ENCODE measurements around the gene BAHD1. TPM values are rescaled to one million over a fixed set of nuclear protein-coding genes. Genes with fewer than 3 reads are reported as not detected.

BAHD1 gene
- total RNA-seq, 1 donor from 2014 or later, result 9.5 TPM

DNA sequence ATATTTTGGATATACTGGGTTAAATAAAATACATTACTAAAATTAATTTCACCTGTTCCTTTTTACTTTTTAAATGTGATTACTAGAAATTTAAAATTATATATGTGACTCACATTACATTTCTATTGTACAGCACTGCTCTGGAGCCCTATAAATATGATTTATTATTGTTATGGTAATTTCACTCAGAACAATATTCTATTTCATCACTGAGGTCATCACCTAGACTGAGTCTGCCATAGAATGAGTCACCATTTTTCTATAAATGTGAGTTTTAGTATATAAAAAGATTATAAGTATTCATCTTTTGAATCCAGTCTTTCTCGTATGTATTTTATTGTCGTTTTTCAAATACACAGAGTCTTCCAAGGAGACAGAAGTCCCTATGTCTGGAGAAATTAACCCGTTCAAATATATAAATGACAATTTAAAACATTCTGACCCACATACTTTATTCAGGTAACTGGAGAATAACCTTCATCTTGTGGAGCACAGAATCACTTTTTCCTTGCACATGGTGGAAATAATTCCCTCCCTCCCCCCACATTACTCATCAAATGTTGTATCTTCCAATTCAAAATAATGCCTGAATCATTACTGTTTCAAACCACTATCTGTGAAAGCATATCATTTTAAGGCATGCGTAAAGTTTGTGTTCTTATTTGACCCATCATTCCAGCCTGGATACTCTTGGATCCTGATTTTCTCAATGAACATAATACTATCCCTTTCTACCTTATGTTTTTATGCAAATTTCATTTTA is 60.0 kb downstream of the BAHD1 start:
- peak; percentile 20 for DNase-seq

DNA sequence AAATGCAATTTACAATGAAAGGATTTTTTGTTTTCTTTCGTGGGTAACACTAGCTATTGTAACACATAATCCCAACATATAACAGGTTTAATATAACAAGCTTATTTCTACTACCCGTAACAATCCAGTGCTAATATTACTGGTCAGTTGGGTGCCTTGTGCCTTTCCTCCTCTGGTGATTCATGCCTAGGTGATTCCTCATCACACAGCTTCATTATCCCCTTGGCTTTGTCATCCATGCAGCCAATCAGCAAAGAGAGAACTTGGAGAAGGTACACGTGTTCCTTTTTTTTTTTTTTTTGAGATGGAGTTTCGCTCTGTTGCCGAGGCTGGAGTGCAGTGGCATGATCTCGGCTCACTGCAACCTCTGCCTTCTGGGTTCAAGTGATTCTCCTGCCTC is 60.7 kb downstream of the BAHD1 start:
- no peak for DNase-seq

DNA sequence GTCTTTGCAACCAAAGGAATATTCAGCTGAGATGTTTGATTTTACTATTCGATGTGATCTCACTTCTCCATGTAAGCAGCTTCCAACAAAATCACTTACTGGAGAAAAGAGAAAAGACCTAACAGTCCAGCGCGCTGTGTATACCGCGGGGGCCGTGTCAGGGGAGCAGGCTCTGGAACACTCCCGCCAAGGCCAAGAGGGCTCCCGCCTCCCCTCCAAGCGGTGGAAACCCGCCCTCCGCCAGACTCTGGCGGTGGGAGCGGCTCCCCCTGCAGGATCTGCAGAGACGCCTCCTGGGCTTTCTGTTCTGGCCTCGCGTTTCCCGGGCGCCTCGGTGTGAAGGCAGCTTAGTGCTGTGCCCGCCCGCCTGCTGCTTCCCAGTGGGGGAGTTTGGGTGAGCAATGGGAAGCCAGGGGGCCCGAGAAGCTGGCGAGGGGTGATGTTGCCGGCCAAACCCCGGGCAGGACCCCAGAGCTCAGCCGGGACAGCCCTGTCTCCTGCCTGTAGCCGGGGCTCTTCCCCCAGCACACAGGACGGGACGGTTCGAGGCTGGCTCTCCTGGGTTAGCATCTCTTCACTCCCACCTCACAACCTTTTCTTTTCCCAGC is 66.3 kb downstream of the BAHD1 start:
- DNase-seq, result peak; percentile 74

DNA sequence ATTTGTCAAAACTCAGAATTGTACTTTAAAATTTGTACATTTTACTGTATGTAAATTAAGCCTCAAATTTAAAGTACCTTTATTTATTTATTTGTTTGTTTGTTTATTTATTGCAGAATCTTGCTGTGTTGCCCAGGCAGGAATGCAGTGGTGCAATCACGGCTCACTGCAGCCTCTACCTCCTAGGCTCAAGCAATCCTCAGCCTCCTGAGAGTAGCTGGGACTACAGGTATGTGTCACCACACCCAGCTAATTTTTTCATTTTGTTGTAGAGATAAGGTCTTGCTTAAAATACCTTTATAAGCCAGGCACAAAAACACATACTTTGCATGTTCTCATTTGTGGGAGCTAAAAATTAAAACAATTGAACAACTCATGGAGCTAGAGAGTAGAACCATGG is 67.5 kb downstream of the BAHD1 start:
- DNase-seq, result no peak

DNA sequence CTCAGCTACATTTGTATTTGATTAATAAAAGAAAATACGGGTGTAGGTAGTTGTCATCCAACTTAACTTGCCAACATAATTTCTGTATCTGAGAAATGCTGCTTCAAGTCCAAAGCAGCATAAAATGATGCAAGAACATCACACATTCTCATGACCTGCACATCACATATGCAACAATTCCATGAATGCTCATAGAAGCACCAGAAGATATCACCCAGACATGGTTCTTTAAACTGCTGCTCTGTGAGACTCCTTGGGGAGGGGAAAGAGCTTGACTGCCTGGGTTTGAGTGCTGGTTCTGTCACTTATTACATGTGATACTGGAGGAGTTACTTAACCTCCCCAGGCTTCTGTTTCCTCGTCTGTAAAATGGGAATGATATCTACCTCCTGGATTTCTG is 69.4 kb downstream of the BAHD1 start:
- DNase-seq, result no peak

DNA sequence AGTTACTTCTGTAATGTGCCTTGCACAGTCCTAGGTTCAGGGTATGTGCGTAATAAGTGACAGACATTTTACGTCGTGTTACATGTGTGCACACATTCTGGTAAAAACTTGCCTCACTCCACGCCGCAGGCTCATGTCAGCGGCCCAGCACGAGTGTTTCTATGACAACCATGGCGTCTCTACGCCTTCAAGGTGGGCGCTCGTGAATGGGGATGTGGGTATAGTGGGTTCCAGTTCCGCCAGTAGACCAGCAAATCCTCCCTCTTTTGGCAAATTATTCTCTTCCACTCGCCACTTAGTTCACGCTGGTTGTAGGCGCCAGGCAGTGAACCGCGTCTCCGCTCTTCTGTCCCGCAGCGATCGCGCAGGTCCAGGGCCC is 70.3 kb downstream of the BAHD1 start:
- no peak for DNase-seq

DNA sequence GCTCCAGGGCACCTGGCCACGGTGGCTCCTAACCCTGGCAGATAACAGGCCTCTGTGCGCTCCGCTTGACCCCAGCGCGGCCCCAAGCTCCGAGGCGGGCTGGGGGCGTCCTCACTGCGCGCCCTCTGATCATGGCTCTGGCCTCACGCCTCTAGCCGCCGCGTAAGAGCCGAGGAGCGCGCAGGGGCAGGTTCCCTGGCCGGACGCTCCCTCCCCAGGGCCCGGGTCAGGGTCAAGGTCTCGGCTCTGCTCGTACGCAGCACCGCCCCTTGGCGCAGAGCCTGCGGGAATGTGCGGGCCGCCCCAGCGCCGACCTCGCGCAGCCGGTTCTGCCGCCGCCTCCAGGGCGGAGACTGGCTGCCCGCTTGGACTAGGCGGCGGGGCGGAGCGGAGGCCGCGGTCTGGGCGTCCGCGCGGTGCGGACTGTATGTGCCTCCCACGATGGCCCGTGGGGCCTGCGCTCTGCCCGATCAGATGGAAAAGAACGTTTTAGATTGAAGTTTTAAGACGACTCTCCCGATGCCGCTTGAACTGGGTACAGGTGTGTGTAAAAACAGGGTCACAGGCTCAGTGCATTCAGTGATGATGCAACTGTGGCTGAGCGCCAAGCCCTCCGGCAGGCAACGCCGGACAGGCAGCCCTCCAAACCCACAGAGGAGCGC is 70.8 kb downstream of the BAHD1 start:
- peak; percentile 56 for DNase-seq

DNA sequence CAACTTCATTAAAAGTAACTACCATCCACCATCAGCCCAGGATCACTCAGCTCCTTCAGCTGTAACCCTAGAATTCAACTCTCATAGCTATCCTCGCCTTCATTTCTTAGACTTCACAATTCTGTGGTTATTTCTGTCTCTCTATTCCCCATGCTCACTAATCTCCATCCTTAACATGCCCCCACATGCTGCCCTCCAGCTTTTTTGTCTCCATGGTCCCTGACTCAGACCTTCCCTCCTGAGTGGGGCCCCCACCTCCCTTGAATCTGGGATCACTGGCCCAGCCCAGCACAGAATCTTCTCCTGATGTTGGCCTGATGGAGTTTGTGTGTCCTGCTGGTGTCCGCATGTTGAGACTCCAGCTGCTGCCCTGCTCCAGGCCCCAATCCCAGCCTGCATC is 71.7 kb downstream of the BAHD1 start:
- no peak for DNase-seq

DNA sequence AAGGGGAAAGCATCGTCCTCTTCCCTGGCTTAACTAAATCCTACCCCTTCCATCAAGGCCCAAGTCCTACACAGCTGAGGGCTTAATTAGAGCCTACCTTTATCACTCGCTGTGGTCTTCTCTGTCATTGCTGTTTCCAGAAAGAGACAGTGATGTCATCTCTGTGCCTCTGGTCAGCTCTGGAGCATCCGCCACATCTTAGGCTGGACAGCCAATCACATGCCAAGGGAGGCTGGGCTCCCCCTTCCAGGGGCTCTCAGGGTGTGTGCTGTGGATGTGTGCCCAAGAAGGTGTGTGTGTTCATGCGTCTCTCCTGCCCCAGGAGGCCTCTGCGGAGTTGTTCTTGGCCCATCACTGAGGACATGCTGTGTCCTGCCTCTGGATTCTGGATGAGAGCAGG is 72.9 kb downstream of the BAHD1 start:
- no peak for DNase-seq

DNA sequence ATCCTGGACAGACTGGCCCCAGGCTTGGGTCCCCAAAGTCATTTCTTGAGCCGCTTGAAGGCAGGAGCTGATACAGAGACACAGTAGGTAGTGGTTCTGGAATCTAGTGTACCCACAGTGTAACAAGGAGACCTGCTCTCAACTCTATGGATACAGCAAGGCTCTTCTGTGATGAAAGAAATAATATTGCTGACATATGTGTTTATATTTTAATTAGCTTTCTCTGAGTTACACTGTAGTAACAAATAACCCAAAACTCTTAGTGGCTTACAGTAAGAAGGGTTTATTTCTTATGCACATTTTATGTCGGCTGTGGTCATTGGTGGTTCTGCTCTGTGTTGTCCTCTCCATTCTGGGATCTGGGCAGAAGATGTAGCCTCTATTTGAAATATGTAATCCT is 75.6 kb downstream of the BAHD1 start:
- no peak for DNase-seq

Other genes starting within 250 kb of the BAHD1 start
- not detected in 2 replicates for gene PAK6, start 201.9 kb upstream of the BAHD1 start, total RNA-seq
- not detected in 2 replicates for gene ANKRD63, start 157.9 kb upstream of the BAHD1 start, total RNA-seq
- gene PLCB2, start 133.0 kb upstream of the BAHD1 start, total RNA-seq, result under 0.01 and 0.05 TPM in 2 replicates
- gene INAFM2, start 117.3 kb upstream of the BAHD1 start, total RNA-seq, result 14.9 and 20.3 TPM in 2 replicates
- 10.0 and 21.9 TPM in 2 replicates for gene CCDC9B, start 100.0 kb upstream of the BAHD1 start, total RNA-seq
- not detected in 2 replicates for gene PHGR1, start 89.9 kb upstream of the BAHD1 start, total RNA-seq
- gene DISP2, start 82.7 kb upstream of the BAHD1 start, total RNA-seq, result 0.09 and 0.17 TPM in 2 replicates
- 36.8 and 61.2 TPM in 2 replicates for gene KNSTRN, start 58.2 kb upstream of the BAHD1 start, total RNA-seq
- 45.4 and 64.5 TPM in 2 replicates for gene IVD, start 35.2 kb upstream of the BAHD1 start, total RNA-seq
- gene CHST14, start 30.0 kb downstream of the BAHD1 start, total RNA-seq, result 11.7 and 19.7 TPM in 2 replicates
- 20.3 and 25.7 TPM in 2 replicates for gene CCDC32, start 124.1 kb downstream of the BAHD1 start, total RNA-seq
- 14.0 and 14.8 TPM in 2 replicates for gene RPUSD2, start 128.3 kb downstream of the BAHD1 start, total RNA-seq
- gene KNL1, start 153.3 kb downstream of the BAHD1 start, total RNA-seq, result 7.5 and 37.5 TPM in 2 replicates

Data from dermis blood vessel endothelial cell (primary cell).